ENCODE measurements around the gene EGFLAM. TPM values are rescaled to one million over a fixed set of nuclear protein-coding genes. Genes with fewer than 3 reads are reported as not detected.

The EGFLAM gene
- total RNA-seq, 1 experiment from 2014 or later = 0.33 TPM

- DNase-seq = no peak
- no peak overlapping the region for H2BK20ac ChIP-seq (ENCODE audit: low read depth, low read length, poor library complexity, severe bottlenecking)
- H3K9me3 ChIP-seq (ENCODE audit: control insufficient read depth, low read depth, low read length) = no peaks in the 10 kb centered on the region
- no peaks in the 10 kb centered on the region for H4K20me1 ChIP-seq (ENCODE audit: control insufficient read depth, insufficient read depth, insufficient read length)
- WGBS (ENCODE audit: extremely low coverage, insufficient read length, low lambda C conversion rate) = no CpG with 5 or more reads among the region's 4 CpGs
- H3K27me3 ChIP-seq (ENCODE audit: insufficient read depth, low read length) = no peaks in the 10 kb centered on the region
- H3K9ac ChIP-seq (ENCODE audit: extremely low read depth, insufficient read length, low read length) = no peak overlapping the region
- no peaks in the 10 kb centered on the region for H3K4me1 ChIP-seq (ENCODE audit: insufficient read depth, low read length)
- H3T11ph ChIP-seq (ENCODE audit: low read length) = no peak overlapping the region
- H3K79me2 ChIP-seq (ENCODE audit: insufficient read depth, low read length) = no peaks in the 10 kb centered on the region
- no peak overlapping the region for H3K27ac ChIP-seq (ENCODE audit: insufficient read length, low read depth, low read length)
- no peak overlapping the region for H4K5ac ChIP-seq (ENCODE audit: insufficient read length, low read depth, low read length)
- no peak overlapping the region for H2BK120ac ChIP-seq (ENCODE audit: low read depth, low read length, poor library complexity, severe bottlenecking)
- no peak overlapping the region for H3K27ac Mint-ChIP-seq
- no peak overlapping the region for H2AFZ ChIP-seq (ENCODE audit: low read length)
- H3K23me2 ChIP-seq (ENCODE audit: insufficient read length, low read depth, low read length, poor library complexity, severe bottlenecking) = no peaks in the 10 kb centered on the region
- no peak overlapping the region for H4K91ac ChIP-seq (ENCODE audit: insufficient read length, low read depth, low read length)
- H3K9me3 Mint-ChIP-seq = no peaks in the 10 kb centered on the region
- no peaks in the 10 kb centered on the region; the same call in none of the 2 replicates for H3K27me3 Mint-ChIP-seq (ENCODE audit: low read depth)
- H3K4me1 Mint-ChIP-seq = peaks cover 0 to 9% of the 10 kb centered on the region in 2 experiments; a peak in 2 of 4 replicates
- no peak overlapping the region for H3K23ac ChIP-seq (ENCODE audit: insufficient read length, low read depth, low read length)
- no peak overlapping the region for H2BK12ac ChIP-seq (ENCODE audit: insufficient read length, low read depth, low read length)
- no peak overlapping the region for H4K8ac ChIP-seq (replicated peaks; ENCODE audit: insufficient read length, low read depth, low read length)
- H3K18ac ChIP-seq (ENCODE audit: insufficient read length, low read depth, low read length) = no peak overlapping the region
- H2BK15ac ChIP-seq (ENCODE audit: low read depth, low read length) = no peak overlapping the region
- H3K36me3 Mint-ChIP-seq (ENCODE audit: insufficient read depth in 1 of 3, low read depth in 3 of 3) = no peaks in the 10 kb centered on the region; a peak in 1 of 7 replicates
- no peak overlapping the region for H2BK5ac ChIP-seq (ENCODE audit: insufficient read length, low read length)
- H3K4ac ChIP-seq (ENCODE audit: low read depth, low read length) = no peak overlapping the region
- H3K4me2 ChIP-seq (ENCODE audit: insufficient read depth, insufficient read length, low read length) = no peak overlapping the region
- no peak overlapping the region for H3K56ac ChIP-seq (ENCODE audit: insufficient read length, low read depth, low read length)
- no peaks in the 10 kb centered on the region for H3K79me1 ChIP-seq (ENCODE audit: insufficient read depth, low read depth, low read length, poor library complexity, severe bottlenecking)
- no peak overlapping the region for H2AK5ac ChIP-seq (ENCODE audit: insufficient read length, low read length)
- no peak for TF ChIP-seq CTCF (conservative IDR thresholded peaks at IDR 0.05)
- H3K14ac ChIP-seq (ENCODE audit: insufficient read depth, low read length) = no peak overlapping the region
- no peak overlapping the region for H3K4me3 Mint-ChIP-seq
Measured at GRCh38 chr5:38344891-38345290, 86.5 kb downstream of the EGFLAM start.
